Retinal pigment epithelial cell (primary cell): ENCODE data around the gene PTPRN2.

Experiments used
- DNase-seq: peaks from one replicate; pipeline ENCODE4 v3.0.0-alpha.2; 2010; ENCODE audit warnings: low read depth
- H3K4me3 ChIP-seq: 2 replicates; pipeline ENCODE4 v1.5.1; 2011; ENCODE audit warnings: mild to moderate bottlenecking, low read length, control low read depth, moderate library complexity
- CTCF ChIP-seq: conservative IDR thresholded peaks from 2 replicates; pipeline ENCODE4 v1.5.1; 2011; ENCODE audit warnings: low read depth, low read length, control low read depth, inconsistent platforms

The PTPRN2 gene

DNA sequence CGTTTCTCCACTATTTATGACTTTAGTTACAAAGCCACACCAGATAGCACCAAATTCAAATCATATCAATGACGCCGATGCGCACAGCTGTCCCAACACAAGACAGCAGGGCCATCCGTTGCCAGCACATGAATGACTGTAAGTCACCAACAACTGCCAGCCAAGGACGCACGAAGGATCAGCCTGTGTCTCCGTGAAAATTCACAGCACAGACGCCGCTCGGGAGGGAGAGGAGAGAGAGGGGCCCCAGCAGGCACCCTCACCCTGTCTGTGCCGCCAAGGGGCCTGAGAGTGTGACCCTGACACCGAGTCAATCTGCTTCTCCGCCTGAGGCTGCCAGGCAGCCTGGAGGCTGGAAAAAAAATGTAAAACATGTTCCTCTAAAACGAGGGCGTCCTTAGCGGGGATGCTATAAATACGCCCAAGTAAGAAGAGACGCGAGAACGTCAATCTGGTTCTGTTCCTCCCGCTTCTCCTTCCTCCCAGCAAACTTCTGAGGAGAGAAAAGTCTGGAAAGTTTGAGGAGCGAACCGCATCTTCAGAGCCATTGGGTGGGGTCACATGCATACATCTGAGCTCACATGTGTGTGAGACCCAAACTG is 111.2 kb downstream of the PTPRN2 start:
- no peak for TF ChIP-seq CTCF
- no peak overlapping the region for H3K4me3 ChIP-seq
- DNase-seq = no peak

- TF ChIP-seq CTCF = no peak
- H3K4me3 ChIP-seq = no peak overlapping the region
Observed at GRCh38 chr7:158475679-158476052, 112.0 kb downstream of the PTPRN2 start.

GRCh38 chr7:158475036-158475678 is 112.5 kb downstream of the PTPRN2 start:
- H3K4me3 ChIP-seq = no peak overlapping the region
- no peak for TF ChIP-seq CTCF
- no peak for DNase-seq

More at GRCh38 chr7:158475679-158476052, 112.0 kb downstream of the PTPRN2 start:
- no peak for DNase-seq

GRCh38 chr7:158474488-158474887 is 113.1 kb downstream of the PTPRN2 start:
- no peak for TF ChIP-seq CTCF
- DNase-seq = no peak
- no peak overlapping the region for H3K4me3 ChIP-seq

- no peak for DNase-seq
- no peak overlapping the region for H3K4me3 ChIP-seq
- TF ChIP-seq CTCF = no peak
Observed at GRCh38 chr7:158473946-158474345, 113.7 kb downstream of the PTPRN2 start.

DNA sequence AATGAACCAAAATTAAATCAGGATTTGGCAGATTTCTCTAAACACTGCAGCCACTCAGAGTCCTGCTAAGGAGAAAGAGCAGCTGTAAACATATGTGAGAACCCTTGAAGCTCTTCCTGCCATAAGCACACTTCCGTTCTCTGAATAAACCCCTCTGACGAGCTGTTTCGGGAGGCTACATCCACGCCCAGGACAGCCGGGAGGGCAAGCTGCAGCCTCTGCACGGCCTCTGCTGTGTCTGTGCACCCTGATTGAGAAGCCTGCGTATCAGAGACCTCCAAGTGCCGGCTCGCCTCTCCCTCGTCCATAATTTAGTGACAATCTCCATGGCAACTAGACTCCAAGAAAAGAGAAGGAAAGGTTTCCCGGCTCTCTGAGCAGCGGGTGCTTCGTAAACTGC is 114.4 kb downstream of the PTPRN2 start:
- DNase-seq = no peak
- H3K4me3 ChIP-seq = no peak overlapping the region
- TF ChIP-seq CTCF = no peak

DNA sequence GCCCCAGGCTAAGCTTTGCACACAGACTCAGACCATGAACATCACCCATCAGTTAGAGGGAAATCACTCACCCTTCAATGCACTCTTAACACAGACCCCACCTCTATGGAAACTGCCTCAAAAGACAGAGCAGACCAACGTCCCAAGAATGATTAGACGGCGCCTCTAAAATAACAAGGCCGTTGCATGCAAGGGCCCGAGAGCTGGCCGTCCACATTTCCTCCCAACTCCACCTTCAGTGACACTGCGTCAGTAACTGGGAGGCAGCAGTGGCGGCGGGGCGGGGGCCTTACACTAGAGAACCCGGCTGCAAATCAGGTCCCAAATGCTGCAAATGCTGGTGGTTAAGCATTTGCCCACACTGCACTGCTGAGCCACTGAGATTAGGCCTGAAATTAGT is 115.0 kb downstream of the PTPRN2 start:
- TF ChIP-seq CTCF = no peak
- H3K4me3 ChIP-seq = no peak overlapping the region
- DNase-seq = no peak
